SHP77 treated with DMSO at 0.1 percent for 48 hours (cell line): ENCODE measurements around the gene USP33.
A peak's percentile ranks its signal among the peaks of the same experiment; 100 is the strongest.
"Not testable (repeated sequence)": the region's sequence is repeated elsewhere in the genome, so short reads cannot be mapped to it uniquely, and the experiment has no call there.

Experiments used
- DNase-seq: peaks from one replicate; lab custom pipeline; 2025; lab: John Stamatoyannopoulos, UW

The USP33 gene

GRCh38 chr1:77759071-77760028 is at the start of gene USP33:
USP33 (minus strand) TSS chr1:77759852; CDS start chr1:77741697, 18,155 bp downstream.
- peak; percentile 69 for DNase-seq

- DNase-seq, result no peak
Observed at GRCh38 chr1:77803371-77803770, 43.7 kb upstream of the USP33 start.

GRCh38 chr1:77802026-77802425 is 42.4 kb upstream of the USP33 start:
- DNase-seq, result no peak

GRCh38 chr1:77797991-77798390 is 38.3 kb upstream of the USP33 start:
- no peak for DNase-seq

- DNase-seq, result no peak
Observed at GRCh38 chr1:77796695-77797405, 37.2 kb upstream of the USP33 start.

- no peak for DNase-seq
Observed at GRCh38 chr1:77794550-77794949, 34.9 kb upstream of the USP33 start.

- not testable (repeated sequence) for DNase-seq
Observed at GRCh38 chr1:77786093-77786741, 26.6 kb upstream of the USP33 start.

GRCh38 chr1:77783141-77783540 is 23.5 kb upstream of the USP33 start:
- DNase-seq, result no peak

- no peak for DNase-seq
Observed at GRCh38 chr1:77781683-77782082, 22.0 kb upstream of the USP33 start.

GRCh38 chr1:77779529-77780281 is 20.1 kb upstream of the USP33 start, which contains the start of gene MIGA1:
MIGA1 (plus strand) TSS chr1:77779649; CDS start chr1:77783253, 3,604 bp downstream.
- peak; percentile 89 for DNase-seq

- DNase-seq, result no peak
Observed at GRCh38 chr1:77776007-77776700, 16.5 kb upstream of the USP33 start.

GRCh38 chr1:77768006-77768405 is 8.4 kb upstream of the USP33 start:
- no peak for DNase-seq

- no peak for DNase-seq
Observed at GRCh38 chr1:77762072-77762476, 2.4 kb upstream of the USP33 start.

- DNase-seq, result no peak
Observed at GRCh38 chr1:77757603-77758002, 2.0 kb downstream of the USP33 start.

GRCh38 chr1:77757066-77757584 is 2.5 kb downstream of the USP33 start:
- DNase-seq, result no peak

GRCh38 chr1:77756052-77756754 is 3.4 kb downstream of the USP33 start:
- DNase-seq, result no peak

- DNase-seq, result not testable (repeated sequence)
Observed at GRCh38 chr1:77749489-77749888, 10.2 kb downstream of the USP33 start.

GRCh38 chr1:77744576-77744975 is 15.1 kb downstream of the USP33 start:
- no peak for DNase-seq

- no peak for DNase-seq
Observed at GRCh38 chr1:77742011-77742555, 17.6 kb downstream of the USP33 start.

GRCh38 chr1:77741316-77741715 is 18.3 kb downstream of the USP33 start:
- no peak for DNase-seq
